Measurements from ENCODE around the gene CHKB. TPM values are rescaled to one million over a fixed set of nuclear protein-coding genes. Genes with fewer than 3 reads are reported as not detected.
A peak's percentile ranks its signal among the peaks of the same experiment; 100 is the strongest.

Gene CHKB
- total RNA-seq, 2 experiments from 2014 or later, result 55.6 to 60.3 TPM

GRCh38 chr22:50584106-50585096, 1.8 kb upstream of the CHKB start:
- Mint-ChIP-seq H3K27me3 (no peaks in the 10 kb centered on the region), H3K36me3 (ENCODE audit: low read depth) (peaks cover 22% of the 10 kb centered on the region), H3K4me3 (peak overlapping the region; percentile 92), H3K27ac (no peak overlapping the region), H3K9me3 (no peaks in the 10 kb centered on the region), H3K4me1 (ENCODE audit: low read depth) (peaks cover 24% of the 10 kb centered on the region)
- POLR2A ChIA-PET, result interaction anchor here (0.7 to 1.3 kb wide), 3 partner anchors 10 to 36 kb away, joined by 3 read pairs; no protein-coding TSS in a partner anchor
- ATAC-seq (no peak), DNase-seq (no peak)
- TF ChIP-seq, protein P1, sequence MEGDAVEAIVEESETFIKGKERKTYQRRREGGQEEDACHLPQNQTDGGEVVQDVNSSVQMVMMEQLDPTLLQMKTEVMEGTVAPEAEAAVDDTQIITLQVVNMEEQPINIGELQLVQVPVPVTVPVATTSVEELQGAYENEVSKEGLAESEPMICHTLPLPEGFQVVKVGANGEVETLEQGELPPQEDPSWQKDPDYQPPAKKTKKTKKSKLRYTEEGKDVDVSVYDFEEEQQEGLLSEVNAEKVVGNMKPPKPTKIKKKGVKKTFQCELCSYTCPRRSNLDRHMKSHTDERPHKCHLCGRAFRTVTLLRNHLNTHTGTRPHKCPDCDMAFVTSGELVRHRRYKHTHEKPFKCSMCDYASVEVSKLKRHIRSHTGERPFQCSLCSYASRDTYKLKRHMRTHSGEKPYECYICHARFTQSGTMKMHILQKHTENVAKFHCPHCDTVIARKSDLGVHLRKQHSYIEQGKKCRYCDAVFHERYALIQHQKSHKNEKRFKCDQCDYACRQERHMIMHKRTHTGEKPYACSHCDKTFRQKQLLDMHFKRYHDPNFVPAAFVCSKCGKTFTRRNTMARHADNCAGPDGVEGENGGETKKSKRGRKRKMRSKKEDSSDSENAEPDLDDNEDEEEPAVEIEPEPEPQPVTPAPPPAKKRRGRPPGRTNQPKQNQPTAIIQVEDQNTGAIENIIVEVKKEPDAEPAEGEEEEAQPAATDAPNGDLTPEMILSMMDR (IDR thresholded peaks at IDR 0.05), result no peak
- intact Hi-C loops (cut with micrococcal nuclease), result loop anchor here (5.0 kb wide), 1 partner anchor 57 kb away; the partner anchor contains the start of gene SCO2
- CTCF ChIA-PET, result interaction anchor here (1.1 to 1.9 kb wide), 2 partner anchors 22 to 59 kb away, joined by 3 to 6 read pairs; partner anchors contain the start of genes SCO2 and SYCE3

DNA sequence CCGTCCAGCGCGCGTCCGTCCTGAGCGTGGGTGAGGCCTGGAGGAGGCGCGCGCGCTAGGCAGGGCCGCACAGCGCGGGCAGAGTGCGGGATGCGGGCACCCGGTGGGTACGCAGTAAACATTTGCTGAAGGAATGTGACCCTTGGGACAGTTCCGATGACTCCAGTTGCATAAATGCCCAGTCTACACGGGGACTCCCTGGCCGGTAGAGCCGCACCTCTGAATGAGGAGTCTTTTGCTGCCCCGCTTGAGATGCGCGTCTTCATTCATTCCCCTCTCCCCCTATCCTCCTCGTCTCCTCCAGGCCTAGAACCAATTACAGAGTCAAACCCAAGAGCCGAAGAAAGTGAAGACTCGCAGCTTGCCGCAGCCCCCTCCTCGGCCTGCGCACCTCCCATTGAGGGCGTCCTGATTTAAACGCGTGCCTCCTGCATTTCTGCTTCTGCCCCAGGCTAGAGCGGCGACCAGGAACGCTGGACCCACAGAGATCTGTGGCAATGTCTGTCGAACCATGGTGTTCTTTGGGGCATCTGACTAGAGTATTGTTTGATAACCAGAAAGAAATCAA, 729 bp upstream of the CHKB start:
- CTCF ChIA-PET, result interaction anchor here (3.0 kb wide), 1 partner anchor 58 kb away, joined by 19 read pairs; the partner anchor contains the start of gene SCO2
- no peaks in the 10 kb centered on the region for H3K9me3 Mint-ChIP-seq
- no peaks in the 10 kb centered on the region for H3K27me3 Mint-ChIP-seq
- intact Hi-C loops (cut with micrococcal nuclease), result loop anchor here (5.0 kb wide), 1 partner anchor 56 kb away; the partner anchor contains the start of gene SCO2
- POLR2A ChIA-PET, result interaction anchor here (1.1 to 2.8 kb wide), 8 partner anchors 10 to 58 kb away, joined by 3 to 14 read pairs (median 4); partner anchors contain the start of genes ARSA and SCO2
- peaks cover 24% of the 10 kb centered on the region for H3K4me1 Mint-ChIP-seq (ENCODE audit: low read depth)
- H3K27ac Mint-ChIP-seq, result peak overlapping the region; percentile 86
- peaks cover 25% of the 10 kb centered on the region for H3K36me3 Mint-ChIP-seq (ENCODE audit: low read depth)
- DNase-seq (no peak), ATAC-seq (peak; percentile 4)
- H3K4me3 Mint-ChIP-seq, result peak overlapping the region; percentile 92
- TF ChIP-seq, protein P1 (IDR thresholded peaks at IDR 0.05), result no peak

DNA sequence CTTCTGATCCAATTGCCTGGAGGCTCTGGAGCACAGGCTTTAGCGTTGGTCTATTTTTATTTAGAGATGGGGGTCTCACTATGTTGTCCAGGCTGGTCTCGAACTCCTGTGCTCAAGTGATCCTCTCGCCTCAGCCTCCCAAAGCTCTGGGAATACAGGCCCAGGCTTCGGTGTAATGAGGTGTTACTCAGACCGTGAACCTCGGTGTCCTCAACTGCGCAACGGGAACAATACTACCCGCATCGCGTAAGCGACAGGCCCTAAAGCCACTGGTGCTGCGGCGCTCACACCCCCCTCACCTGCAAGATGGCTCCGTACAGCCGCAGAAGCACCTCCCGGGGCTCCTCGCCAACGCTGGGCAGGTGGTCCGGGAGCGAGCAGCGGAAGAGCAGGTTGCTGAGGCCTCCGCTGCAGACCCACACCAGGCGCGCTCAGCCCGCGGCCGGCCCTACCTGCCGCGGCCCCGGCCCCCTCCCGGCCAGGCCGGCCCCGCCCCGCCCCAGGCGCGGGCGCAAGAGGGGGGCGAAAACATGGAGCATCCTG, 628 bp downstream of the CHKB start:
- CTCF ChIA-PET, result interaction anchor here (1.4 to 3.0 kb wide), 3 partner anchors 19 to 56 kb away, joined by 4 to 19 read pairs (median 14); partner anchors contain the start of genes SCO2 and SYCE3
- H3K9me3 Mint-ChIP-seq, result no peaks in the 10 kb centered on the region
- DNase-seq (peak; percentile 55), ATAC-seq (peak; percentile 1)
- peaks cover 28% of the 10 kb centered on the region for H3K36me3 Mint-ChIP-seq (ENCODE audit: low read depth)
- H3K4me3 Mint-ChIP-seq, result peak overlapping the region; percentile 92
- peaks cover 24% of the 10 kb centered on the region for H3K4me1 Mint-ChIP-seq (ENCODE audit: low read depth)
- intact Hi-C loops (cut with micrococcal nuclease), result loop anchor here (5.0 kb wide), 1 partner anchor 55 kb away; the partner anchor contains the start of gene SCO2
- H3K27ac Mint-ChIP-seq, result peak overlapping the region; percentile 89
- TF ChIP-seq, protein P1 (IDR thresholded peaks at IDR 0.05), result no peak
- no peaks in the 10 kb centered on the region for H3K27me3 Mint-ChIP-seq
- POLR2A ChIA-PET, result interaction anchor here (0.6 to 2.8 kb wide), 13 partner anchors 9 to 81 kb away, joined by 3 to 14 read pairs (median 4); partner anchors contain the start of genes ARSA, SCO2, SYCE3 and TYMP

GRCh38 chr22:50581031-50581949, 1.4 kb downstream of the CHKB start:
- CTCF ChIA-PET, result interaction anchor here (1.0 to 3.0 kb wide), 5 partner anchors 18 to 56 kb away, joined by 3 to 19 read pairs (median 4); partner anchors contain the start of genes KLHDC7B, SCO2 and SYCE3
- POLR2A ChIA-PET, result interaction anchor here (0.6 to 2.8 kb wide), 8 partner anchors 12 to 80 kb away, joined by 3 to 14 read pairs (median 6); partner anchors contain the start of genes SCO2, SYCE3 and TYMP
- no peaks in the 10 kb centered on the region for H3K27me3 Mint-ChIP-seq
- H3K4me3 Mint-ChIP-seq, result peak overlapping the region; percentile 92
- TF ChIP-seq, protein P1 (IDR thresholded peaks at IDR 0.05), result no peak
- peaks cover 28% of the 10 kb centered on the region for H3K36me3 Mint-ChIP-seq (ENCODE audit: low read depth)
- intact Hi-C loops (cut with micrococcal nuclease), result loop anchor here (5.0 kb wide), 1 partner anchor 54 kb away; the partner anchor contains the start of gene SCO2
- H3K27ac Mint-ChIP-seq, result peak overlapping the region; percentile 86
- ATAC-seq (no peak), DNase-seq (no peak)
- peaks cover 24% of the 10 kb centered on the region for H3K4me1 Mint-ChIP-seq (ENCODE audit: low read depth)
- no peaks in the 10 kb centered on the region for H3K9me3 Mint-ChIP-seq

All from activated CD8-positive, alpha-beta T cell treated with anti-CD3 and anti-CD28 coated beads for 36 hours (primary cell).